Measurements from ENCODE around the gene PDE9A.

DNA sequence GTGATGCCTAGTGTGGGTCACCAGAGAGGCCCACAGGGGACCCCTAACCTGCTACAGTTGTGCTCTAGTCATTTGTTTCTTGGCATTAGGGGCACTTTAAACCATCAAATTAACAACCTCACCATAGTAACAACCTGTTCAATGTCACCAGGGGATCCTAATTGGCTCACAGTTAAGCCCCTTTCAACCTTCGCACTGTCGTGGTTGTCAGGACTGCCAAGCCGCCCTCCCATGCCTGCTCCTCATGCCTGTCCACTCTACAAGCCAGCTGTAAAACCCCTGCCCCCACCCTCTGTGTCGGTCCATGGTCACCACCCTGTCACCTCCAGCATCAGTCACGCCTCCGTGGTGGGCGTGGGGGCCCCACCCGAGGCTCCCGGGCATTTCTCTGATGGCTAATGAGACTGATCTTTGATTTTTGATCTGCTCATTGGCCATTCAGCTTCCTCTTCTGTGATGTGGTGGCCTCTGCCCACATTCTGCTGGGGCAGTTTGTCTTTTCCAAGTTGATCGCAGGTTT, 129.4 kb downstream of the PDE9A start:
- TF ChIP-seq, protein P1, sequence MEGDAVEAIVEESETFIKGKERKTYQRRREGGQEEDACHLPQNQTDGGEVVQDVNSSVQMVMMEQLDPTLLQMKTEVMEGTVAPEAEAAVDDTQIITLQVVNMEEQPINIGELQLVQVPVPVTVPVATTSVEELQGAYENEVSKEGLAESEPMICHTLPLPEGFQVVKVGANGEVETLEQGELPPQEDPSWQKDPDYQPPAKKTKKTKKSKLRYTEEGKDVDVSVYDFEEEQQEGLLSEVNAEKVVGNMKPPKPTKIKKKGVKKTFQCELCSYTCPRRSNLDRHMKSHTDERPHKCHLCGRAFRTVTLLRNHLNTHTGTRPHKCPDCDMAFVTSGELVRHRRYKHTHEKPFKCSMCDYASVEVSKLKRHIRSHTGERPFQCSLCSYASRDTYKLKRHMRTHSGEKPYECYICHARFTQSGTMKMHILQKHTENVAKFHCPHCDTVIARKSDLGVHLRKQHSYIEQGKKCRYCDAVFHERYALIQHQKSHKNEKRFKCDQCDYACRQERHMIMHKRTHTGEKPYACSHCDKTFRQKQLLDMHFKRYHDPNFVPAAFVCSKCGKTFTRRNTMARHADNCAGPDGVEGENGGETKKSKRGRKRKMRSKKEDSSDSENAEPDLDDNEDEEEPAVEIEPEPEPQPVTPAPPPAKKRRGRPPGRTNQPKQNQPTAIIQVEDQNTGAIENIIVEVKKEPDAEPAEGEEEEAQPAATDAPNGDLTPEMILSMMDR (IDR thresholded peaks at IDR 0.05; ENCODE audit: poor library complexity): no peak
- TF ChIP-seq EZH2phosphoT487 (IDR thresholded peaks at IDR 0.05; ENCODE audit: low read depth, severe bottlenecking, unreplicated experiment): no peak
- TF ChIP-seq EZH2 (IDR thresholded peaks at IDR 0.05; ENCODE audit: borderline replicate concordance): no peak
